ENCODE measurements around the gene LRP1.

LRP1 gene

DNA sequence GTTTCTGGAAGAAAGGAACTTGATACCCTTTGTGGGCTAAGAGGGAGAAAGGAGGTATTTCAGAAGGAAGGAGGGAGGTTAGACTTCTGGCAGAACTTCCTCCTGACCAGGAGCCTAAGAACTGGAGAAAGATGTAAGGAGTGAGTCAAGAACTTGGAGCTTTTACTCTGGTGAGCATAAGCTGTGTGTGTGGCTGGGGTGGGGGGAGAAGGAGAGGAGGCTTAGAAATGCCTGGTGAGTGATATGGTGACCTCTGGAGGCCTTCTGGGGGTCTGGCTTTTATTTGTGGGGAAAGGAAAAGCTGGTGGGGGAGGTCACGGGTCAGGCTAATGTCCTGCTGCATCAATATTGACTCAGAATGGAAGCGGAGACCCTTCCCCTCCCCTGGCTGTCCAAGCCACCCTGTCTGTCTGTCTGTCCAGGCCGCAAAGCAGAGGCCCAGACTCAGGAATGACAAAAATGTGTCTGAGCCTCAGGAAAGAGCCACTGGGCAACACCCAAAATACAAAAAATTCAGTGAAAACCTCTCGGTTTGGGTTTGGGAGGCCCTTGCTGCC lies 4.8 kb downstream of the LRP1 start:
- no peak for FAIRE-seq
- no peak for DNase-seq (ENCODE audit: insufficient read length, low spot score)
- TF ChIP-seq, protein P1, sequence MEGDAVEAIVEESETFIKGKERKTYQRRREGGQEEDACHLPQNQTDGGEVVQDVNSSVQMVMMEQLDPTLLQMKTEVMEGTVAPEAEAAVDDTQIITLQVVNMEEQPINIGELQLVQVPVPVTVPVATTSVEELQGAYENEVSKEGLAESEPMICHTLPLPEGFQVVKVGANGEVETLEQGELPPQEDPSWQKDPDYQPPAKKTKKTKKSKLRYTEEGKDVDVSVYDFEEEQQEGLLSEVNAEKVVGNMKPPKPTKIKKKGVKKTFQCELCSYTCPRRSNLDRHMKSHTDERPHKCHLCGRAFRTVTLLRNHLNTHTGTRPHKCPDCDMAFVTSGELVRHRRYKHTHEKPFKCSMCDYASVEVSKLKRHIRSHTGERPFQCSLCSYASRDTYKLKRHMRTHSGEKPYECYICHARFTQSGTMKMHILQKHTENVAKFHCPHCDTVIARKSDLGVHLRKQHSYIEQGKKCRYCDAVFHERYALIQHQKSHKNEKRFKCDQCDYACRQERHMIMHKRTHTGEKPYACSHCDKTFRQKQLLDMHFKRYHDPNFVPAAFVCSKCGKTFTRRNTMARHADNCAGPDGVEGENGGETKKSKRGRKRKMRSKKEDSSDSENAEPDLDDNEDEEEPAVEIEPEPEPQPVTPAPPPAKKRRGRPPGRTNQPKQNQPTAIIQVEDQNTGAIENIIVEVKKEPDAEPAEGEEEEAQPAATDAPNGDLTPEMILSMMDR (IDR thresholded peaks at IDR 0.05; ENCODE audit: insufficient read depth, missing control alignments) = no peak

- FAIRE-seq (no peak), DNase-seq (ENCODE audit: insufficient read length, low spot score) (no peak)
- TF ChIP-seq, protein P1 (IDR thresholded peaks at IDR 0.05; ENCODE audit: insufficient read depth, missing control alignments) = no peak
Measured at GRCh38 chr12:57133916-57134315, 5.6 kb downstream of the LRP1 start.

DNA sequence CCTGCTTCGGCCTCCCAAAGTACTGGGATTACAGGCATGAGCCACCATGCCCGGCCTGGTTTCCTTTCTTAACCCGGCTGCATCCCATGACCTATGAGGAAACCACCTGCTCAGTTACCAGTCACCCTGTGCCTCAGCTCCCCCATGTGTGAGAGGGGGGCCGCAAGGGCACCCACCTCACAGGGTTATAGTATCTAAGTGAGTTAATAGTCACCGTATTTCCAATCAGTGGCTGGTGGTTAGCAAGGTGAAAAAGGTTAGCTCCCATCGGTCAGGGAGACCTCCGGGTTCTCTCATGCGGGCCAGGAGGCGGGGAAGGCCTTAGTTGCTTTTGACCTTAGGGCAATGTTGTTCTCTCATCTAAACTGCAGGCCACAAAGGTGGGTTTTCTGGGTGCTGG lies 6.7 kb downstream of the LRP1 start:
- no peak for FAIRE-seq
- TF ChIP-seq, protein P1 (IDR thresholded peaks at IDR 0.05; ENCODE audit: insufficient read depth, missing control alignments) = no peak
- DNase-seq (ENCODE audit: insufficient read length, low spot score) = no peak

- DNase-seq (ENCODE audit: insufficient read length, low spot score) = no peak
- no peak for FAIRE-seq
- TF ChIP-seq, protein P1 (IDR thresholded peaks at IDR 0.05; ENCODE audit: insufficient read depth, missing control alignments) = no peak
Measured at GRCh38 chr12:57135527-57136326, 7.4 kb downstream of the LRP1 start.

DNA sequence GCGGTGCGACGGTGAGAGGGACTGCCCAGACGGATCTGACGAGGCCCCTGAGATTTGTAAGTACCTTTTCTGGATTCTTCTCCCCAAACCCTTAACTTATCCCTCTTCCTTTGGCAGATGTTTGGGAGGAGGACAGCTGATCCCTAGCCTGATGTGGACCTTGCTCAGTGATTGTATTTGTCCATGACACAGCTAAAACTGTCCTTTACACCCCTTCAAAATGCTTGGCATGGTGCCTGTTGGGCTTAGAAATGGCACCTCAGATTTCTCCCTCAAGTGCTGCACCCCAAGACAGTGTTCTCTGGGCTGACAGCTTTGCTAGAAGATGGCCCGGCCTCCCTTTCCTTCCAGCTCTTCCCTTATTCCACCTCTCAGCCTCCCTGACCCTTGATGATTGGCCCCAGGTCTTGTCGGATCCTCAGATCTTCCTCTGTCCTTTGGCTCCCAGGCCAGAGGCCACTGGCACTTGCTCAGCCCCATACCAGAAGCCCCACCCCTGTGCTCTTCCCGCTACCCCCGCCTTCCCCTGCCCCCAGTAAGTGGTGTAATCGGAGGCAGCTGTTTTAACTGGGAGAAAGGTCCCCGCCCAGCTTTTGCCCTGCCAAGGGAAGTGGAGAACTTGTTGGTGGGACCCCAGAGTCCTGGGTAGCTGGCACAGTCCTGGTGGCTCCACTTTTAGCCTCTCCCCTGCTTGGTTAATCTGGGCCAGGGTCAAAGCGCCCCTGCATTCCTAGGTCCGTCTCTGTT lies 10.4 kb downstream of the LRP1 start:
- FAIRE-seq (no peak), DNase-seq (ENCODE audit: insufficient read length, low spot score) (no peak)
- TF ChIP-seq, protein P1 (IDR thresholded peaks at IDR 0.05; ENCODE audit: insufficient read depth, missing control alignments) = no peak

GRCh38 chr12:57139796-57140649 lies 11.7 kb downstream of the LRP1 start:
- DNase-seq (ENCODE audit: insufficient read length, low spot score) (no peak), FAIRE-seq (no peak)
- TF ChIP-seq, protein P1 (IDR thresholded peaks at IDR 0.05; ENCODE audit: insufficient read depth, missing control alignments) = no peak

Data from D721Med (cell line).